Activated CD8-positive, alpha-beta memory T cell treated with anti-CD3 and anti-CD28 coated beads, Interleukin-2, amount 50 U/mL, for 24 hours (primary cell): Measurements from ENCODE around the gene FBXO2.

Experiments
- DNase-seq: peaks from one replicate; pipeline ENCODE4 v3.0.0-alpha.2; 2020; ENCODE audit errors: extremely low read depth

FBXO2 gene

DNA sequence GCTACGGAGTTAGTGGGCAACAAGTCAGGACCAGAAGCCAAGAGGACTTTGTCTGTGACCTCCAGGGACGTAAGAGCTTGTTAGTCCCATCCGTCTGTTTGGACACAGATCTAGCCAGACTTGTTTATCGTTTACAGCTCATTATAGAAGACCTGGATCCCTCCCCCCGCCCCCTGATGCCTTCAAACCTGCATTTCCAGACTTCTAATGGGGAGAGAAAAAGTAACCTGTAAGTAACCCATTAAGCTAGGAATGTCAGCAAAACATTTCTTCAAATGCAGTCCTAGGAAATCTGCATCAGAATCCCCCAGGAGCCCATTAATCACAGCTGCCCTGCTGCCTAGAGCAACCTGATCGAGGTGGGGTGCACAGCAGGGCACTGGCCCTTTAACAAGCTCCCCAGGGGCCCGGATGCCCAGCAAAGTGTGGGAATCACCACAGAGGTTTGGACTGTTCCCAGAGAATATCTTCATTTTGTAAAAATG lies 28.1 kb upstream of the FBXO2 start:
- no peak for DNase-seq

GRCh38 chr1:11681071-11681771 lies 27.0 kb upstream of the FBXO2 start, which contains the start of gene MAD2L2:
Gene MAD2L2 (minus strand): TSS chr1:11681148. CDS start chr1:11680601, 547 bp downstream.
- peak; percentile 77 for DNase-seq

GRCh38 chr1:11680270-11681070 lies 26.2 kb upstream of the FBXO2 start:
- no peak for DNase-seq

DNA sequence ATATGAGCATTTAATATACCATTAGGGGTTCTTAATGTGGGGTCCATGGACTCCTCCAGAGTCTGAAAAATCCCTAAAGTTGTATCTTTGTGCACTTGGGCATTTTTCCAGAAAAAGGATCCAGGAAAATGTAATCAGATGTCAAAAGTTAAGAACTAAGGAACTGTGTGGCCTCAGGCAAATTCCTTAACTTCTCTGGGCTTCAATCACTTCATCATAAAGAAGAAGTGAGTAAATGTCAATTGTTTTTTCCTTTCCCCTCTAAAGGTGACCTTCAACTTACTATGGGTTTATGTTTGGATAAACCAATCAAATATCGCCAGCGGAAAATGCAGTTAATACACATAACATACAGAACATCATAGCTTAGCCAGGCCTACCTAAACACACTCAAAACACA lies 24.2 kb upstream of the FBXO2 start:
- no peak for DNase-seq

DNA sequence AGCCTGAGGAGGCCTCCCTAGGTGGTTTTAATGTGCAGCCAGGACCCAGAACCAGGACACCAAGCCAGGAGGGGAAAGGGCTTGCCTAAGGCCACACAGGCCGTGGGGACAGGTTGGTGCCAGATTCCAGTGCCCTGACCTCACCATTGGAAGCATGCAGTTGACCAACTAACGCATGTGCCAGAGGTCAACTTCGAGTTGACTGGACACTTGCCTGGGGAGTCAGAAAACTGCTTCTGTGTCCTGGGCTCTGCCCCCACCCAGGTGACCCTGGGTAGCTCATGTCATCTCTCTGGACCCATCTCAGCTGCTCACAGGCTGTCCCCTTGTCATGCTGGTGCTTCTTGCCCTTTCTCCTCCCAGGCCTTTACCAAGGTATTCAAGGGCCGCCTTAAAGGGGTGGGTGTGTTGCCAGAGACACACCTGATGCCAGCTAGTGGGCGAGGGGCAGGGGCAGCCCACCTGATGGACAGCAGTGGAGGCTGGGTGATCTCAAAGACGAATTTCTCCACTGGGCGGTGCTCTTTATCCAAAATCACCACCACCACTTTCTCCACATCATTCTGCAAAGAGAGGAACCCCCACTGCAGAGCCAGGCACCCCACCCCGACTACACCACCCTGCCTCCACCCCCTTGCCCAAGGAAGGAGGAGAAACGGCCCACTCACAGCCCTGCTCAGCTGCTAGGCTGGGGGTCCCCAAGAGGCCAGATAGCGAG lies 22.3 kb upstream of the FBXO2 start:
- DNase-seq: no peak

- no peak for DNase-seq
These were observed 21.1 kb upstream of the FBXO2 start for GRCh38 chr1:11675325-11675724.

DNA sequence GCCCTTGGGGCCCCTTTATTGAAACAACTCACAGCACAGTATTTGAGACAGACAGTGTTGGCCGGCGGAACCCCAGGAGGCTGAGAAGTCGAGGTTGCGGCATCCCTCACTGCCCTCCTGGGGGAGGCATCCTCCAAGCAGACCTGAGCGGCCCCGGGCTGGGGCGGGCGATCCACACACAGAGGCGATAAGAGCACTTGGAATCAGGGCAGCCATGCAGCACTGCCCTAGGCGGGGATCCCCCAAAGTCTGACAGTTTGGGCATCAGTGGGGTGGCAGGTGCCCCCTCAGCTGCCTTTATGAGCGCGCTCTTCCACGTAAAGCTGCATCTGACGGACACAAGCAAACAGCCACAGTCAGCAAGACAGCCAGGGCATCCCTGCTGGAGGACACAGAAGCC lies 20.3 kb upstream of the FBXO2 start:
- no peak for DNase-seq

DNA sequence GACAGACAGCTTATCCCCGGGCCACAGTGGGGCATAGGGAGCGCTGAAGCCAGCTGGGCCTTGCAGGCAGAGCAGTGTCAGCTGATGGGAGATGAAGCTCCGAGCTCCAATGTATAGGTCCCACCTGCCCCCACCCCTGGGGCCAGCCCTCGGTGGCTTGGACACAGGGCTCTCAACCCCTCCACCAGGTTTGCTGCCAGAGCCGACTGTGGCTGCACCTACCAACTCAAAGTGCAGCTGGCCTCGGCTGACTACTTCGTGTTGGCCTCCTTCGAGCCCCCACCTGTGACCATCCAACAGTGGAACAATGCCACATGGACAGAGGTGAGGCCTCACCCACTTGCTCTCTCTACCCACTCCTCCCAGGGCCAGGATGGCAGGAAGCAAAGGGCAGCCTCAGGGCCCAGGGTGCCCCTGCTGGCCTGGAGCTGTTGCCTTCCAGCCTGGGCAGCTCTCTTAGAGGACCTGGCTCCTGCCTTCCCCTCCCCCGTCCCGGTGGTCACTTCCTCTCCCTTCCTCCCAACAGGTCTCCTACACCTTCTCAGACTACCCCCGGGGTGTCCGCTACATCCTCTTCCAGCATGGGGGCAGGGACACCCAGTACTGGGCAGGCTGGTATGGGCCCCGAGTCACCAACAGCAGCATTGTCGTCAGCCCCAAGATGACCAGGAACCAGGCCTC lies 19.0 kb upstream of the FBXO2 start:
- no peak for DNase-seq

DNA sequence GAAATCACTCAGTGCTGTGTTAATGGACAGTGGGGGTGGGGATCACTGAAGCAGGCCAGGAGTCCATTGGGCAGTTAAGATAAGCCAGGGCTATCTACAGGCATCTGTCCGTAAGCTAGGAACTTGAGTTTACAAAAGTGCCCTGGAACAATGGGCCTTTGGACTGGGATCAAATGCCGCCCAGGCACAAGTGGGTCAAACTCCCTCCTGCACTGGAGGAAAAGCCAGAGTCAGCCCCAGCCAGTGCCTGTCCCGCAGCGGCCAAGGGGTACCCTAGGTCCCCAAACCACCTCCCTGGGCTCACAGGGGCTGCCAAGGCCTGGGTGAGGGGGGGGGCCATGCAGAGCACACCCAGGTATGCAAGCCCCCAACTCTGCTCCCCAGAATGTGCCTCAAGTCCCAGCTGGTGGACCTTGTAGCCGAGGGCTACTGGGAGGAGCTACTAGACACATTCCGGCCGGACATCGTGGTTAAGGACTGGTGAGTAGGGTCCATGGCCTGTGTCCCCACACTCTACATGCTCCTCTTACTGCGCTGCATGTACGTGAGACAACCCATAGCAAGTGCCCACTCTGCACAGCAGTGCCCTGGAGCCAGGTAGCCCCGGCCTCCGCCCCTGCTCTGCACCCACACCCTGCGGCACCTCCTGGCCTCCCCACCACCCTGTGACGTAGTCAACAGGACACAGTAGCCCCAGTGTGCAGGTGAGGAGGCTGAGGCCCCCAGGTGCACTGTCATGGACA lies 17.5 kb upstream of the FBXO2 start:
- no peak for DNase-seq

- DNase-seq: no peak
These were observed 16.9 kb upstream of the FBXO2 start for GRCh38 chr1:11671205-11671543.

GRCh38 chr1:11670747-11671146 lies 16.5 kb upstream of the FBXO2 start:
- no peak for DNase-seq

- no peak for DNase-seq
These were observed 14.3 kb upstream of the FBXO2 start for GRCh38 chr1:11668516-11668915.

- DNase-seq: no peak
These were observed 10.3 kb upstream of the FBXO2 start for GRCh38 chr1:11664336-11665065.

DNA sequence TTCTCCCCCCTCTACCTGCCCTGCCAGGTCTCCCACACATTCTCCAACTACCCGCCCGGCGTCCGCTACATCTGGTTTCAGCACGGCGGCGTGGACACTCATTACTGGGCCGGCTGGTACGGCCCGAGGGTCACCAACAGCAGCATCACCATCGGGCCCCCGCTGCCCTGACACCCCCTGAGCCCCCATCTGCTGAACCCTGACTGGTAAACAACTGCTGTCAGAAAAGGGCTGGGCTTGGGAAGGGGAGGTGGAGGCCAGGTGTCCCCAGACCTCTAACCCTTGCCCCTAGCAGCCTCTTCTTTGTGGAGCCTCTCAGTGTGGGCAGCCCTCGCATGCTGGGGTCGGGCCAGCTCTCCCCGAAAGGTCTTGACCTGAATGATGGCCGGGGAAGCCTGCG lies 6.9 kb upstream of the FBXO2 start:
- no peak for DNase-seq

GRCh38 chr1:11659748-11660147 lies 5.5 kb upstream of the FBXO2 start:
- DNase-seq: no peak

DNA sequence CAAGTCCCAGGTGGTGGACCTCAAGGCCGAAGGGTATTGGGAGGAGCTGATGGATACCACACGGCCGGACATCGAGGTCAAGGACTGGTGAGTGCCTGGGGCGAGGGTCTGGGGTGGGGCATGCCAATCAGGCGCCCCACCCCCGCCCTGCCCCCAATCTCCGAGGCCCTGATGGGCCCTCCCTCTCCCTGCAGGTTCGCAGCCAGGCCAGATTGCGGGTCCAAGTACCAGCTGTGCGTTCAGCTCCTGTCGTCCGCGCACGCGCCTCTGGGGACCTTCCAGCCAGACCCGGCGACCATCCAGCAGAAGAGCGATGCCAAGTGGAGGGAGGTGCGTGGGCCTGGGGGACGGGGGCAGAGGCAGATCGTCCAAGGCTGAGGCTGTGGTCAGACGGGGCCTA lies 4.3 kb upstream of the FBXO2 start:
- DNase-seq: no peak

- no peak for DNase-seq
These were observed 3.4 kb upstream of the FBXO2 start for GRCh38 chr1:11657654-11658053.

DNA sequence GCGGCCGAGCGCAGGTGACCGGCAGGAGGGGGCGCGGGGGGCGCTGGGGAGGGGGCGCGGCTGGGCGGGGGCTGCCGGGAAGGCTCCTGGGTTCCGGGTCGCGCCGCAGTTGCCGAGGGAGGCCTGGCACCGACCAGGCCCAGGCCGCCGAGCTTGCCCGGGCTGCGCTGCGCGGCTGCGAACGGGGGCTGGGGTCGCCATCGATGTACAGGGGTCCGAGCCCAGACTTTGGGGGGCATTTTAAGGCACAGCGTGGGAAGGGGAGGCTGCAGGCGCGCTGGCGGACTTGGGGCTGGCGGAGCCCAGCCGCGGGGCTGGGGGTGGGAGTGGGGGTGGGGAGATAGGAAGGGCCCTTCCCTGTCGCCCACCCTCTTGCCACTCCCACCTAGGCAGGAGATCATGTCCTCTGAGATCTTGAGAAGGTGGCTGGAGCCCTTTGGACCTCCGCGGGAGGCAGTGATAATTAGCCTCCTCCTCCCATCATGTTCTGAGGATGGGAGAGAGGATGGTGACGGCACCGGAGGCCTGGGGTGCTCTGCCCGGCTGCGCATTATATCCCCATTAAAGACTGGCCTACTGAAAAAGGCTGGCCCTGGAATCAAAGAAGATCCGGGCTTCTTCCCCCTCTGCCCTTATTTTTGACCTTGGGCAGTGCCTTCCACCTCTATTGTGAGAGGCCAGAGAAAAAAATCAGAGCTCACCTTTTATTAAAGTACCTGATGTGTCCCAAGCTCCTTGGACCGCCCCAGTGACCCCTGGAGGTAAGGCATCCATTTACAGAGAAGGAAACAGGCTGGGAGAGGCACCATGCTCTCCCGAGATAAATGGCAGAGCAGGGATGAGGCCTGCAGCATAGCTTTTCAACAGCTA lies 945 bp upstream of the FBXO2 start:
- no peak for DNase-seq

DNA sequence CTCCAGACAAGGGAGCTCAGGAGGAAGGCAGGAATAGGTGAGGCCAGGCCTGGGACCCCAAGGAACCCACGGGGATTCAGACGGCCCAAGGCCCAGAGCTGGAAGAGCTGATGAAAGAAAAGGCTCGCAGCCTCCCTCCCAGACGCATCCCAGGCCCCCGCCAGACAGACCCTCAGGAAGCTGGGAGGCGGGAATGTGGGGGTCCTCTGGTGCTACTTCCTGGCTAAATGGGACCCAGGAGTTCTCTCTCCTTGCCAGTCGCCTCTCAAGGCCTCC lies 430 bp downstream of the FBXO2 start:
- no peak for DNase-seq
